Thyroid gland (tissue), 4 donors: ENCODE results near the gene TCIRG1.

ENCODE experiments used
- CTCF ChIP-seq, 6 experiments: fragments of 200-600 bp in 3 of 6; fragments of 450-650 bp in 3 of 6; sonication (generic) in 3 of 6; IDR thresholded peaks; one replicate each; pipeline ENCODE4 v1.5.1; 2016 to 2019; ENCODE audit warnings: antibody characterized with exemption in 6 of 6, mild to moderate bottlenecking in 2 of 6, inconsistent platforms in 1 of 6, moderate library complexity in 1 of 6
- POLR2A ChIP-seq, 2 donors: fragments of 450-650 bp; IDR thresholded peaks; one replicate each; pipeline ENCODE4 v1.6.1; 2017; ENCODE audit warnings: antibody characterized with exemption in 2 of 2, mild to moderate bottlenecking in 2 of 2, moderate library complexity in 1 of 2

DNA sequence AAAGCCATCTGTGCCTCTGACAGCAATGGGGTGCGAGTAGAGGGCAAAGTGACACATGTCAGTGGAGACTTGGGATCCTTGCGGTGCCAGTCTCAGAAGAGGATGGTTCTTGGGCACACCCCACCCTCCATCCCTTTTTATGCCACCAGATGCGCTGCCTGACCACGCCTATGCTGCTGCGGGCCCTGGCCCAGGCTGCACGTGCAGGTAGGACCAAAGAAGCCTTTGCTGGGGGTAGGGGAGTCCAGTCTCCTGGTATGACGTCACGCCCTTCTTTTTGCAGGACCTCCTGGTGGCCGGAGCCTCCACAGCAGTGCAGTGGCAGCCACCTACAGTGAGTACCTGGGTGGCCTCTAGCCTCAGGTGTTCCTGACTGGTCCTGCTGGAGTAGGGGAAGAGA, 6.8 kb upstream of the TCIRG1 start:
- no peak for TF ChIP-seq CTCF (IDR thresholded peaks at IDR 0.05)
- no peak for TF ChIP-seq POLR2A (IDR thresholded peaks at IDR 0.05)
